ENCODE measurements around the gene MINDY1. TPM values are rescaled to one million over a fixed set of nuclear protein-coding genes. Genes with fewer than 3 reads are reported as not detected.

Gene MINDY1
- total and polyA plus RNA-seq, 2 donors (not counting 3 experiments of a cell fraction or from before 2014, with no cell fraction given) = 12.0 to 15.4 TPM

DNA sequence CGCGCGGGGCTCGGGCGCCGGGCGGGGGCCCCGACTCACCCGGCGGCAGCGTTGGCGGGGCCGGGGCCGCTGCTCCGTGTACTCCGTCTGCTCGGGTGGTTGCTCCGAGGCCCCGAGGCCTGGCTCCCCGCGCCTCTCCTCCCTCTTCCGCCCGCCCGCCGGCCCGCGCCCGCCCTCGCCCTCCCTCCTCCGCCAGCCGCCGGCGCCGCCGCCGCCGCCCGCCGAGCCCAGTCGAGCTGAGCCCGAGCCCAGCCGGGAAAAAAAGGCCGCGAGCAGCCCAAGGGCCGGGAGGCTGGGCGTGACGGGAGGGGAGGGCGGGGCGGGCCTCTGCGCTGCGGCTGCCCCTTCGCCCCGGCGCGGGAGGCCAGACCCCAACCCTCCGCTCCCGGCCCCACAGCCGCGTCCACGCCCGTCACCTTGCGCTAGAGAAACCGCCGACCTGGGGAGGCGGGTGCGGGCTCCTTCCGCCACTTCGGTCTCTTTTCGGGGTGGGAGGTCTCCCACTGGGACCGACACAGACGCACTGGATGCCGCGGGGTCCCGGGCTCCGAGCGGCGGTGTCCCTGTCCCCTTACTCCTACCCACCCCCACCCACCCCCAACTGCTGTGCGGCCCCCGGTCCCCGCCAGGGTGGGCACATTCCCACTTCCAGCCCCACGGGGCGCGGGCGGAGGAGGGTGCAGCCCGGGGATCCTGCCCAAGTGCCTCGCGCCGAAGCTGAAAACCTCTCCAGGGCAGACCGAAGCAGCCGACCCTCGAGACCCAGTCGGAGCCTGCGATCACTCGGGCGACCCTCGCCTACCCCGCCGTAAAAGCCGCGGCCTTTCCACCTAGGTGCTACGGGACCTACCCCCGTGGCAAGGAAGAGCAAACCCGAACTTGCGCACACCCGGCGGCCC is 31.9 kb downstream of the MINDY1 start, which contains the start of gene CERS2:
TSS of gene CERS2 (minus strand) at position 256 of the 899 bp plus-strand sequence. CDS start 5,745 bp downstream, outside the sequence.
- Histone ChIP-seq H3K9ac (replicated peaks; ENCODE audit: extremely low read depth, insufficient read depth, low read length) (peak within 1 kb of the TSS; percentile 75), H3K4me2 (ENCODE audit: insufficient read depth, low read length) (peak within 1 kb of the TSS; percentile 62), H3K79me2 (ENCODE audit: control insufficient read depth, insufficient read depth, low read length) (peaks cover 43% of the 10 kb centered on the region), H3K4me3 (replicated peaks in 1 of 3; ENCODE audit: insufficient read depth in 1 of 3, low read depth in 1 of 3, low read length in 3 of 3) (peak within 1 kb of the TSS; percentile 43 to 75 (median 65)), H3K9me3 (replicated peaks; ENCODE audit: control insufficient read depth, insufficient read depth, low read length) (no peaks in the 10 kb centered on the region), H3K9me1 (replicated peaks; ENCODE audit: control insufficient read depth, extremely low read depth, insufficient read depth, low read length) (no peaks in the 10 kb centered on the region), H3K4me1 (ENCODE audit: control insufficient read depth, extremely low read depth, insufficient read depth, low read length) (peaks cover 36% of the 10 kb centered on the region), H4K20me1 (replicated peaks; ENCODE audit: control insufficient read depth, extremely low read depth, insufficient read depth, low read length) (no peaks in the 10 kb centered on the region), H3K27ac (ENCODE audit: insufficient read depth, low read depth, low read length) (peak within 1 kb of the TSS; percentile 50), H3K36me3 (ENCODE audit: control insufficient read depth in 2 of 2, extremely low read depth in 1 of 2, insufficient read depth in 2 of 2, low read length in 2 of 2) (no peaks in the 10 kb centered on the region), H3K27me3 (ENCODE audit: control insufficient read depth in 2 of 2, insufficient read depth in 2 of 2, low read length in 2 of 2) (no peaks in the 10 kb centered on the region), H2AFZ (ENCODE audit: low read depth, low read length) (peak within 1 kb of the TSS; percentile 58)
- intact Hi-C loops (cut with micrococcal nuclease) = loop anchor here (5.0 kb wide), 3 partner anchors 98 to 348 kb away; partner anchors contain the start of genes ARNT, ENSA and SEMA6C
- ChIA-PET POLR2A (interaction anchor here (0.6 kb wide), 1 partner anchor 605 kb away, joined by 3 read pairs; no protein-coding TSS in a partner anchor), CTCF (interaction anchor here (0.6 to 17.1 kb wide), 9 partner anchors 10 to 687 kb away, joined by 3 to 278 read pairs (median 4); partner anchors contain the start of genes C1orf56 and MINDY1)
- peak; percentile 54 for FAIRE-seq
- dilution Hi-C loops (cut with MboI; ENCODE audit: extremely low pct_ligation_motif_present, low sequenced_read_pairs) = no loop called here
- peak; percentile 80 for DNase-seq (ENCODE audit: low read depth, low spot score)
- BruUV-seq (replicated peaks) = TSS peak; percentile 16
- TF ChIP-seq JUN (IDR thresholded peaks at IDR 0.05; ENCODE audit: borderline replicate concordance, insufficient read depth, insufficient read length, low read depth) = no peak
- no peak for TF ChIP-seq MYC (IDR thresholded peaks at IDR 0.05; ENCODE audit: low read depth, low read length)
- no peak for TF ChIP-seq GATA2 (IDR thresholded peaks at IDR 0.05; ENCODE audit: insufficient read depth, insufficient read length, low read depth, low read length)
- TF ChIP-seq, protein P1, sequence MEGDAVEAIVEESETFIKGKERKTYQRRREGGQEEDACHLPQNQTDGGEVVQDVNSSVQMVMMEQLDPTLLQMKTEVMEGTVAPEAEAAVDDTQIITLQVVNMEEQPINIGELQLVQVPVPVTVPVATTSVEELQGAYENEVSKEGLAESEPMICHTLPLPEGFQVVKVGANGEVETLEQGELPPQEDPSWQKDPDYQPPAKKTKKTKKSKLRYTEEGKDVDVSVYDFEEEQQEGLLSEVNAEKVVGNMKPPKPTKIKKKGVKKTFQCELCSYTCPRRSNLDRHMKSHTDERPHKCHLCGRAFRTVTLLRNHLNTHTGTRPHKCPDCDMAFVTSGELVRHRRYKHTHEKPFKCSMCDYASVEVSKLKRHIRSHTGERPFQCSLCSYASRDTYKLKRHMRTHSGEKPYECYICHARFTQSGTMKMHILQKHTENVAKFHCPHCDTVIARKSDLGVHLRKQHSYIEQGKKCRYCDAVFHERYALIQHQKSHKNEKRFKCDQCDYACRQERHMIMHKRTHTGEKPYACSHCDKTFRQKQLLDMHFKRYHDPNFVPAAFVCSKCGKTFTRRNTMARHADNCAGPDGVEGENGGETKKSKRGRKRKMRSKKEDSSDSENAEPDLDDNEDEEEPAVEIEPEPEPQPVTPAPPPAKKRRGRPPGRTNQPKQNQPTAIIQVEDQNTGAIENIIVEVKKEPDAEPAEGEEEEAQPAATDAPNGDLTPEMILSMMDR (IDR thresholded peaks at IDR 0.05; ENCODE audit: extremely low read depth in 1 of 2, insufficient read depth in 1 of 2, low read depth in 1 of 2, low read length in 2 of 2) = no peak
- TF ChIP-seq POLR2AphosphoS5 (IDR thresholded peaks at IDR 0.05; ENCODE audit: insufficient read depth, low read depth, low read length) = peak; percentile 38
- TF ChIP-seq POLR2A (IDR thresholded peaks at IDR 0.05; ENCODE audit: low read depth, low read length) = no peak

All from endothelial cell of umbilical vein (primary cell).